ENCODE measurements around the gene GFOD2. TPM values are rescaled to one million over a fixed set of nuclear protein-coding genes. Genes with fewer than 3 reads are reported as not detected.

Gene GFOD2
- 26.4 TPM for total RNA-seq

DNA sequence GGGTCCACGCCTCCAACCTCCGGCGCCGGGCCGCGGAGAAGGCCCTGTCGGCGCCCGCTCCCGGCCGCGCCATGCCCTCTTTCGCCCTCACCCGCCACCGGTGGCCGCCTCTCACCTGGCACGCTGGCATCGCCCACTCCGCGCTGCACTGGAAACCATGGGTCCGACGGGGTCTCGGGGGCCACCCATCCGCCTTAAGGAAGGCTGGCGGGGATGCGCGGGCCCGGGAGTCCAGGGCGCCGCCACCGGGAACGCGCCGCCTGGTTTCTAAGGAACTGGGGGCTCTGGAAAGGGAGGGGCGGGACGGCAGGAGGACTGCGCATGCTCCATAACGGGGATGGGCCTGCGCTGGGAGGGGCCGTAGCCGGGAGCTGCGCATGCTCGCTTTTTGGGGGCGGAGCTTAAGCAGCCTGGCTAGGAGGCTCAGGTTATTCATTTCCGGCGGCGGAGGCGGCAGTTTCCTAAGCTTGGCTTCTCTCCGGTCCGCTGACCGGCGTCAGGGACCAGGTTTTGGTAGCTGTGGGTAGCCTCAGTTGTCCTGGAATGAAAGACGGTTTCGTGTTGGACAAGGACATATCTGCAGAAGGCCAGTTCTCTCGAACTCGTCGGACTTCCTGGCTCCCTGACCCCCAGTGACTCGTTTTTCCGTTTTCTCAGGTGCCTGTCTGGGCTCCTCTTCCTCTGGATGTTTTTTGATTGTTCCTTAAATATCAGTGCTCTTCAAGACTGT, at the start of gene GFOD2:
GFOD2 (minus strand) TSS at position 269 of the 730 bp plus-strand sequence. CDS start 33,601 bp downstream, outside the sequence.

GRCh38 chr16:67666559-67667452, 52.3 kb downstream of the GFOD2 start, which contains the start of the genes C16orf86 and ENKD1:
Gene C16orf86, plus strand, starts transcription at chr16:67666814. Its CDS starts 157 bp downstream, at chr16:67666971.
Gene ENKD1, minus strand, starts transcription at chr16:67666750. Its CDS starts 308 bp downstream, at chr16:67666442.

GRCh38 chr16:67660564-67661028, 58.5 kb downstream of the GFOD2 start, which contains the start of gene PARD6A:
Gene PARD6A, plus strand, starts transcription at chr16:67660960. Its CDS starts 79 bp downstream, at chr16:67661039.

DNA sequence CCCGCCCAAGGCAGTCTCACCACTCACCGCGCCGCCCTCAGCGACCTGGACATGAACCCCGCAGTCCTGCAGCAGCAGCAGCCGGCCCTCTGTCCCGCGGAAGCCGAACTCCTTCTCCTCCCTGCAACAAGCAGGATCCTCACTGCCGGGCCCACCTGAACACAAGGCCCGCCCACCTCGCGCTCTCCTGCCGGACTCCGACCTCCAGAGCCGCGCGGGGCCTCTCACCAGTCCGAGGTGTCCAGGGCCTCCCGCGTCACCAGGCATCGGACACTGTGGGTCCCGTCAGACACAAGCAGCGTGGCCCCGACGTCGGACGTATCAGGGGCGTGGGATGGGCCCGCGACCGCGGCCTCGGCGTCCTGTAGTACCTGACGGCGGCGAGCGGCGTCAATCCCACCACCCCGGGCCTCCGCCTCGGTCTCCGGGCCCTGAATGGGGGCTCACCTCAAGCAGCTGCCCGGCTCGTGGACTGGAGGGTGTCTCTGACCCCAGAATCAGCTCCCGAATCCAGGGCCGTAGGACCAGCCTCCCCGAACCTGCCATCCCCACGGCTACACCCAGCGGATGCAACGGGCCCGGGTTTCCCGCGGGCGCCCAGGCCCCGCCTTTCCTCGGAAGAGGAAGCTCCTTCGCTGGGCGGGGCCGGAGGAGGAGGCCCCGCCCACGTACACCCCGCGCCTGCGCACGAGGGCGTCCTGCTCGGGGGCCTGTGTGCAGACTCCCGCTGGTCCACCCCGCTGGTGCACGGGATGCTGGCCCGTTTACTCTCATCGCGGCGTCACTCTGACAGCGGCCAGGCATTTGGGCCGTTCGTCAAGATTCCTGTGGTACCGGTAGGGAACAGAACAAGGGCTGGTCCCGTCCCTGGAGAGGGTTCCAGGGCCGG, 59.2 kb downstream of the GFOD2 start, which contains the start of gene ACD:
ACD (minus strand) TSS at position 586 of the 889 bp plus-strand sequence; CDS start at position 546, 40 bp downstream.

Other genes starting within 250 kb of the GFOD2 start
- 136 TPM for gene ATP6V0D1, start 238.2 kb downstream of the GFOD2 start, total RNA-seq
- gene AGRP, start 235.8 kb downstream of the GFOD2 start, total RNA-seq: not detected
- gene RIPOR1, start 190.5 kb downstream of the GFOD2 start, total RNA-seq: 101 TPM
- gene CTCF, start 156.8 kb downstream of the GFOD2 start, total RNA-seq: 67.3 TPM
- 0.33 TPM for gene CARMIL2, start 74.2 kb downstream of the GFOD2 start, total RNA-seq
- gene ACD, start 59.1 kb downstream of the GFOD2 start, total RNA-seq: 25.5 TPM
- 6.8 TPM for gene PARD6A, start 58.4 kb downstream of the GFOD2 start, total RNA-seq
- gene ENKD1, start 52.6 kb downstream of the GFOD2 start, total RNA-seq: 17.7 TPM
- 4.7 TPM for gene C16orf86, start 52.5 kb downstream of the GFOD2 start, total RNA-seq
- 13.3 TPM for gene RANBP10, start 87.2 kb upstream of the GFOD2 start, total RNA-seq
- gene TSNAXIP1, start 87.6 kb upstream of the GFOD2 start, total RNA-seq: 5.2 TPM
- 42.2 TPM for gene THAP11, start 123.0 kb upstream of the GFOD2 start, total RNA-seq
- gene NUTF2, start 127.6 kb upstream of the GFOD2 start, total RNA-seq: 58.2 TPM
- 46.1 TPM for gene CENPT, start 128.4 kb upstream of the GFOD2 start, total RNA-seq
- gene EDC4, start 153.7 kb upstream of the GFOD2 start, total RNA-seq: 72.0 TPM
- gene NRN1L, start 165.6 kb upstream of the GFOD2 start, total RNA-seq: 5.0 TPM
- 20.0 TPM for gene PSKH1, start 173.9 kb upstream of the GFOD2 start, total RNA-seq
- 1.5 TPM for gene CTRL, start 212.5 kb upstream of the GFOD2 start, total RNA-seq
- 10.1 TPM for gene PSMB10, start 217.5 kb upstream of the GFOD2 start, total RNA-seq
- gene LCAT, start 224.8 kb upstream of the GFOD2 start, total RNA-seq: 30.3 TPM
- gene SLC12A4, start 249.3 kb upstream of the GFOD2 start, total RNA-seq: 75.7 TPM

All from camera-type eye (tissue), 1 donor.